OCI-LY3 (cell line): ENCODE data around the gene MAT2B.

Source experiments
- H2AFZ ChIP-seq: fragments of 200-600, 300-600 bp; shearing (Covaris generic); 2 replicates; pipeline ENCODE4 v1.6.0; 2014; ENCODE audit warnings: antibody characterized with exemption, low read depth, low read length
- H3K27ac ChIP-seq: fragments of 200-600, 300-600 bp; sonication (generic); 2 replicates; pipeline ENCODE4 v1.5.1; 2014; ENCODE audit warnings: mild to moderate bottlenecking, low read length, moderate library complexity, mixed read lengths
- H3K27me3 ChIP-seq: fragments of 200-600, 300-600 bp; sonication (generic); 2 replicates; pipeline ENCODE4 v1.6.1; 2014; ENCODE audit warnings: low read depth, low read length, mixed read lengths
- H3K36me3 ChIP-seq: fragments of 200-600, 300-600 bp; sonication (generic); replicated peaks from 2 replicates; pipeline ENCODE3; 2014; ENCODE audit warnings: low read depth, low read length, mixed read lengths
- H3K4me1 ChIP-seq: fragments of 300-600, 200-600 bp; sonication (generic); 2 replicates; pipeline ENCODE4 v1.6.1; 2014; ENCODE audit warnings: low read length, mixed read lengths
- H3K4me2 ChIP-seq: fragments of 200-600, 300-600 bp; sonication (generic); 2 replicates; pipeline ENCODE4 v1.6.1; 2014; ENCODE audit warnings: low read length, mixed read lengths
- H3K4me3 ChIP-seq: fragments of 300-600, 200-600 bp; sonication (generic); 2 replicates; pipeline ENCODE4 v1.5.1; 2014; ENCODE audit warnings: antibody characterized with exemption, mild to moderate bottlenecking, low read length, moderate library complexity
- H3K79me2 ChIP-seq: fragments of 300-600, 200-600 bp; shearing (Covaris generic); 2 replicates; pipeline ENCODE4 v1.6.1; 2014; ENCODE audit warnings: mild to moderate bottlenecking, low read length, mixed read lengths
- H3K9ac ChIP-seq: fragments of 300-600, 200-600 bp; shearing (Covaris generic); 2 replicates; pipeline ENCODE4 v1.6.0; 2014; ENCODE audit warnings: mild to moderate bottlenecking, low read length, moderate library complexity
- H3K9me3 ChIP-seq: fragments of 200-600, 300-600 bp; shearing (Covaris generic); 2 replicates; pipeline ENCODE4 v1.6.1; 2014; ENCODE audit warnings: low read length, mixed read lengths; ENCODE audit not compliant: insufficient read depth
- H4K20me1 ChIP-seq: fragments of 200-600, 300-600 bp; sonication (generic); 2 replicates; pipeline ENCODE4 v1.6.1; 2016; ENCODE audit warnings: low read length, mixed read lengths; ENCODE audit not compliant: insufficient read depth
- CTCF ChIP-seq: fragments of 200-600, 300-600 bp; sonication (generic); IDR thresholded peaks from 2 replicates; pipeline ENCODE4 v1.5.1; 2014; ENCODE audit warnings: antibody characterized with exemption, low read length, low read depth
- EZH2phosphoT487 ChIP-seq: fragments of 200-600 bp; shearing (Covaris generic); IDR thresholded peaks from 2 replicates; pipeline ENCODE4 v1.6.1; 2018; ENCODE audit warnings: antibody characterized with exemption, mixed run types, low read depth

Gene MAT2B

GRCh38 chr5:163544041-163544440 is 38.6 kb downstream of the MAT2B start:
- Histone ChIP-seq H3K4me1 (no peaks in the 10 kb centered on the region), H3K79me2 (no peaks in the 10 kb centered on the region), H3K4me3 (no peak overlapping the region), H3K27ac (no peak overlapping the region), H2AFZ (no peak overlapping the region), H3K27me3 (peaks cover 5% of the 10 kb centered on the region; the same call in 1 of the 2 replicates), H3K4me2 (no peak overlapping the region), H3K9me3 (no peaks in the 10 kb centered on the region), H3K36me3 (no peaks in the 10 kb centered on the region), H3K9ac (no peak overlapping the region), H4K20me1 (no peaks in the 10 kb centered on the region)
- TF ChIP-seq EZH2phosphoT487 (no peak), CTCF (no peak)

- Histone ChIP-seq H3K27me3 (peaks cover 8% of the 10 kb centered on the region; the same call in 1 of the 2 replicates), H3K4me1 (no peaks in the 10 kb centered on the region), H3K9me3 (no peaks in the 10 kb centered on the region), H3K4me2 (no peak overlapping the region), H3K9ac (no peak overlapping the region), H3K36me3 (no peaks in the 10 kb centered on the region), H3K4me3 (no peak overlapping the region), H3K27ac (no peak overlapping the region), H2AFZ (no peak overlapping the region), H4K20me1 (no peaks in the 10 kb centered on the region), H3K79me2 (no peaks in the 10 kb centered on the region)
- TF ChIP-seq EZH2phosphoT487, result no peak
- no peak for TF ChIP-seq CTCF
Observed at GRCh38 chr5:163544836-163545235, 39.4 kb downstream of the MAT2B start.

- Histone ChIP-seq H3K9ac (no peak overlapping the region), H3K27ac (no peak overlapping the region), H3K79me2 (no peaks in the 10 kb centered on the region), H2AFZ (no peak overlapping the region), H3K27me3 (0 out of 2 replicates have a peak, but pooled peaks cover 10% of the 10 kb centered on the region), H3K4me2 (no peak overlapping the region), H4K20me1 (no peaks in the 10 kb centered on the region), H3K4me3 (no peak overlapping the region), H3K4me1 (no peaks in the 10 kb centered on the region), H3K9me3 (no peaks in the 10 kb centered on the region), H3K36me3 (no peaks in the 10 kb centered on the region)
- TF ChIP-seq EZH2phosphoT487, result no peak
- TF ChIP-seq CTCF, result no peak
Observed at GRCh38 chr5:163548649-163549048, 43.2 kb downstream of the MAT2B start.

- H3K9me3 ChIP-seq, result no peaks in the 10 kb centered on the region
- no peak overlapping the region for H3K4me3 ChIP-seq
- H3K79me2 ChIP-seq, result no peaks in the 10 kb centered on the region
- no peak overlapping the region for H3K9ac ChIP-seq
- H3K27me3 ChIP-seq, result peaks cover 10% of the 10 kb centered on the region; the same call in 1 of the 2 replicates
- no peak overlapping the region for H2AFZ ChIP-seq
- H3K4me1 ChIP-seq, result no peaks in the 10 kb centered on the region
- no peaks in the 10 kb centered on the region for H3K36me3 ChIP-seq
- H3K4me2 ChIP-seq, result no peak overlapping the region
- H4K20me1 ChIP-seq, result no peaks in the 10 kb centered on the region
- TF ChIP-seq CTCF (no peak), EZH2phosphoT487 (no peak)
- no peak overlapping the region for H3K27ac ChIP-seq
Observed at GRCh38 chr5:163551156-163551555, 45.7 kb downstream of the MAT2B start.
